HG02852 (cell line): Measurements from ENCODE around the gene SLC25A13.
A peak's percentile ranks its signal among the peaks of the same experiment; 100 is the strongest.
"Not testable (repeated sequence)": the region's sequence is repeated elsewhere in the genome, so short reads cannot be mapped to it uniquely, and the experiment has no call there.

Experiments
- ATAC-seq: cut with Tn5 transposase; IDR thresholded peaks from one replicate; pipeline ENCODE4 v1.9.1; 2021; ENCODE audit warnings: mild to moderate bottlenecking, moderate library complexity; ENCODE audit not compliant: unreplicated experiment

SLC25A13 gene

GRCh38 chr7:96326752-96327151 lies 4.9 kb upstream of the SLC25A13 start:
- ATAC-seq, result not testable (repeated sequence)

- ATAC-seq, result no peak
Measured at GRCh38 chr7:96322847-96323461, 1.1 kb upstream of the SLC25A13 start.

- ATAC-seq, result no peak
Measured at GRCh38 chr7:96322373-96322695, 436 bp upstream of the SLC25A13 start.

- ATAC-seq, result peak; percentile 44
Measured at GRCh38 chr7:96321031-96321657, 754 bp downstream of the SLC25A13 start.

- ATAC-seq, result peak; percentile 38
Measured at GRCh38 chr7:96320442-96320841, 1.5 kb downstream of the SLC25A13 start.

- no peak for ATAC-seq
Measured at GRCh38 chr7:96319439-96319838, 2.5 kb downstream of the SLC25A13 start.

GRCh38 chr7:96316949-96317348 lies 4.9 kb downstream of the SLC25A13 start:
- no peak for ATAC-seq

GRCh38 chr7:96315125-96315512 lies 6.8 kb downstream of the SLC25A13 start:
- no peak for ATAC-seq

- no peak for ATAC-seq
Measured at GRCh38 chr7:96314402-96315124, 7.3 kb downstream of the SLC25A13 start.

- ATAC-seq, result no peak
Measured at GRCh38 chr7:96313940-96314339, 8.0 kb downstream of the SLC25A13 start.

GRCh38 chr7:96312502-96312901 lies 9.4 kb downstream of the SLC25A13 start:
- no peak for ATAC-seq

GRCh38 chr7:96311967-96312366 lies 9.9 kb downstream of the SLC25A13 start:
- ATAC-seq, result no peak

GRCh38 chr7:96310110-96310509 lies 11.8 kb downstream of the SLC25A13 start:
- no peak for ATAC-seq

GRCh38 chr7:96308950-96309263 lies 13.0 kb downstream of the SLC25A13 start:
- no peak for ATAC-seq

GRCh38 chr7:96308253-96308949 lies 13.5 kb downstream of the SLC25A13 start:
- ATAC-seq, result no peak

- ATAC-seq, result no peak
Measured at GRCh38 chr7:96306385-96307125, 15.3 kb downstream of the SLC25A13 start.

GRCh38 chr7:96305915-96306314 lies 16.0 kb downstream of the SLC25A13 start:
- no peak for ATAC-seq

- no peak for ATAC-seq
Measured at GRCh38 chr7:96304573-96304972, 17.3 kb downstream of the SLC25A13 start.

GRCh38 chr7:96303686-96304443 lies 18.0 kb downstream of the SLC25A13 start:
- no peak for ATAC-seq

GRCh38 chr7:96303105-96303685 lies 18.7 kb downstream of the SLC25A13 start:
- no peak for ATAC-seq
